M059J (cell line): ENCODE data around the gene ATF5. TPM values are rescaled to one million over a fixed set of nuclear protein-coding genes. Genes with fewer than 3 reads are reported as not detected.

ENCODE experiments used
- DNase-seq: peaks from one replicate; pipeline ENCODE4 v3.0.0-alpha.2; 2012; ENCODE audit warnings: low read depth
- total RNA-seq: library from RNA; depleted of rRNA; stranded (reverse); fragments of >200 nt; shearing (Covaris generic); gene quantifications from 2 replicates; pipeline ENCODE4 v1.2.3, GENCODE V29; 2014; rRNA removed

ATF5 gene, protein sequence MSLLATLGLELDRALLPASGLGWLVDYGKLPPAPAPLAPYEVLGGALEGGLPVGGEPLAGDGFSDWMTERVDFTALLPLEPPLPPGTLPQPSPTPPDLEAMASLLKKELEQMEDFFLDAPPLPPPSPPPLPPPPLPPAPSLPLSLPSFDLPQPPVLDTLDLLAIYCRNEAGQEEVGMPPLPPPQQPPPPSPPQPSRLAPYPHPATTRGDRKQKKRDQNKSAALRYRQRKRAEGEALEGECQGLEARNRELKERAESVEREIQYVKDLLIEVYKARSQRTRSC
- total RNA-seq = 18.9 and 20.5 TPM in 2 replicates

DNA sequence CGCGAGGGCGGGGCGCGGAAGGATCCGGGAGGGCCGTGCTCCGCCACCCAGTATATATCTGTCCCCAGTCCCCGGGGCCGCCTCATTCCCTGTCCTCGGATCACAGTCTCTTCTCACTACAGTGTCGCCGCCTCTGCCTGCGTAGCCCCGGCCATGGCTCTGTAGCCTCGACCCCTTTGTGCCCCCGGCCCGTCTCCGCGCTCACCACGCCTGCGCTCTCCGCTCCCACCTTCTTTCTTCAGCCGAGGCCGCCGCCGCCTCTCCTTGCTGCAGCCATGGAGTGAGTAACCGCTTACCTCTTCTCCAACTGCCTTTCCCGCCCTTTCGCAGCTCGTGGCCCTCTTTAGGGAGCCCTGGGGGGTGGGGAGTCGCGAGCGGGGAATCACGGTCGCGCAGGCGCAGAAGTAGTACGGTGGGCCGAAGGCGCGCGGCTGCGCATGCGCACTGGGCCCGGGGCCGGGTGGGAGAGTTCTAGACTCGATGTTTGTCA, at the start of gene ATF5, which contains the start of gene NUP62:
ATF5 (plus strand) TSS at position 85 of the 490 bp plus-strand sequence. CDS start 1,646 bp downstream, outside the sequence.
NUP62 (minus strand) TSS at position 384 of the 490 bp plus-strand sequence. CDS start 19,697 bp downstream, outside the sequence.
- peak; percentile 90 for DNase-seq

DNA sequence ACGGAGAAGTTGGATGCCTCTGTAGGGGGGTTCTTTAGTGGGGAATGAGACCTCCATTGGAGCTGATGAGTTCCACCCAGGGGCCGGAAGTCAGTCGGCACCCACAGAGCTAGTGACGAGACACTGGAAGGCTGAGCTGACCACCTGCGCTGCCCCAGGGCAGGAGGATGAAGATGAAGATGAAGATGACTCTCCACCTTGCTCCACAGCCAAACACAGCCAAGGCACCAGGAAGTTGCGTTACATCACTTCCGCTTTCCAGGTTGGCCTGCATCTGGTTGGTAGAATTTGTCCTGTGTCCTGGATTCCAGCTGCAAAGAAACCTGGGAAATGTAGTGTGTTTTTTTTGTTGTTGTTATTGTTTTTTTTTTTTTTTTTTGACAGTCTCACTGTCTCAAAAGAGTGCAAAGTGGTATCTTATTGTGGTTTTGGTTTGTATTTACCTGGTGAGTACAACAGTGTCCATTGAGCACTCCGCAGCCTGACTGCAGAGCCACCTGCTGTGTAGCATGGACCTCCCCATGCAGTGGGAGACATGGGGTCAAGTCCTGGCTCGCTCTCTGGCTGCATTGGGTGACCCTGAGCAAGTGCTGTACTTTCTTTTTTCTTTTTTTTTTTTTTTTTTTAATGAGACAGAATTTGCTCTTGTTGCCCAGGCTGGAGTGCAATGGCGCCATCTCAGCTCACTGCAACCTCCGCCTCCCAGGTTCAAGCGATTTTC, 49.6 kb upstream of the ATF5 start:
- DNase-seq = no peak

DNA sequence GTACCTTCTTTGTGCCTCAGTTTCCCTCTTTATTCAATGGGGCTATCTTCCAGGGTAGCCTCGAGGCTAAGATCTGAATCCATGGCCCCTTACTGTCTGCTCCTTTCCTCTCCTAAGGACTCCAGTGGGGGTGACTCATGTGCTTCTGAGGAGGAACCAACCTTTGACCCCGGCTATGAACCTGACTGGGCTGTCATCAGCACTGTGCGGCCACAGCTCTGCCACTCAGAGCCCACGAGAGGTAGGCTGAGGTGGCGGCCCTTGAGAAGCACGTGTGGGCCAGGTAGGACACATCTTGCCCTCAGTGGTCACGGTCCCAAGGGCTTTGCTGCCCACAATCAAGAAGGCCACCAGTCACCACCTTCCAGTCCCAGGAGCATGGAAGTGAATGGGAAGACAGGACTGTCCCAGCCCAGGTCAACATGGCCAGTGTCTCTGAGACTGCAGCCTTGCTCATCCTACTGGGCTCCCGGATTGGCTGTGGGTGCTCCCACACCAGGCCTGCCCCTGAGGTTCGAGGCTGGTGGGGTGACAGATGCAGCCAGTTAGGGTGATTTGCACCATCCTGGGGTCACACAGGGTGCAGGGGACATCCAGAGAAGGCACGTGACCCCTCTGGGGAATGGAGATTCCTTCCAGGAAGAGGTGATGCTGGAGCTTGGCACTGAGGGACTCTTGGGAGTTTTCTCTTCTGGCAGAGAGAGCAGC, 48.7 kb upstream of the ATF5 start:
- no peak for DNase-seq

DNA sequence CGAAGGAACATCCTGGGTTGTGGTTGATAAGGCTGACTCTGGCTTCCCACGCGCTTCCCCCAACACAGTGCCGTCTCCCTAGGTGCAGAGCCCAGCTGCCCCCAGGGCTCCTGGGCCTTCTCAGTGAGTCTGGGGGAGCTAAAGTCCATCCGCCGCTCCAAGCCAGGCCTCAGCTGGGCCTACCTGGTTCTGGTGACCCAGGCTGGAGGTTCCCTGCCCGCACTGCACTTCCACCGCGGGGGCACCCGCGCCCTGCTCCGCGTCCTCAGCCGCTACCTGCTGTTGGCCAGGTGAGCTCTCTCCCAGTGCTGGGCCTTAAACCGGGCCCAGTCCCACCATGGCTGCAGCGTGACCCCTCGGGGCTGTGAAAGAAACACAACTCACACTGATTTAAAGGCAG, 47.8 kb upstream of the ATF5 start:
- DNase-seq = no peak

DNA sequence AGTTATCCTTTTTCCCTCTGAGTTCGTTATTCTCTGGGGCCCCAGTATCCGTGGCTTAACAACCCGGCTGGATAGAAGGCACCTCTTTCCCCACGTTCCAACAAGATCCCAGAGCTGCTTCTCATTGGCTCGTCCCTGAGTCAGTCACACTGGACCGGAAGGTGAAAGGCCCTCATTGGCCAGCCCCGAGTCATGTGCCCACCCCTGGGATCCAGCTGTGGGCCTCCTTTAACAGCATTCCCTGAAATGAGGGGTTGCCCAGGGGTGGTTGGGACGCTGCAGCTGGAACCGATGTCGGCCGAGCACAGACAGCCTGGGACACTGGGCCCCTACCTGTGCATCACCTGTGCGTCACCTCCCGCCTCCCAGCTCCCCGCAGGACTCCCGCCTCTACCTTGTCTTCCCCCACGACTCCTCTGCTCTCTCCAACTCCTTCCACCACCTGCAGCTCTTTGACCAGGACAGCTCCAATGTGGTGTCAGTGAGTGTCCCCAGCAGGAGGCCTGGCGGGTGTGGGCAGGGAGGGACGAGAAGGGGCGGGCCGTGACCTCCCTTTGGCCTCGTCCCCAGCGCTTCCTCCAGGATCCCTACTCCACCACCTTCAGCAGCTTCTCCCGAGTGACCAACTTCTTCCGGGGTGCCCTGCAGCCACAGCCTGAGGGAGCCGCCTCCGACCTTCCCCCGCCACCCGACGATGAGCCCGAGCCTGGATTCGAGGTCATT, 47.2 kb upstream of the ATF5 start:
- no peak for DNase-seq

DNA sequence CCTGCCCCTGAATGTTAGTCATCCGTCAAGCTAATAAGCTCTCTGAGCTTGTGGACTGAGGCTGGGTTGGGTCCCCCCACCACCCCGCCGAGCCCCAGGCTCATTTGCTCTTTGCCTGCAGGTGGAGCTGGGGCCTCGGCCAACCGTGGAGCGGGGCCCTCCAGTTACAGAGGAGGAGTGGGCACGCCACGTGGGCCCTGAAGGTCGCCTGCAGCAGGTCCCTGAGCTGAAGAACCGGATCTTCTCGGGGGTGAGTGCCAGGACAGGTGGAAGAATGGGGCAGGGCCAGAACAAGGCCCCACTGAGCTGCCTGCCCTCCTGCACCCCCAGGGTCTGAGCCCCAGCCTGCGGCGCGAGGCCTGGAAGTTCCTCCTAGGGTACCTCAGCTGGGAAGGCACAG, 46.4 kb upstream of the ATF5 start:
- no peak for DNase-seq

DNA sequence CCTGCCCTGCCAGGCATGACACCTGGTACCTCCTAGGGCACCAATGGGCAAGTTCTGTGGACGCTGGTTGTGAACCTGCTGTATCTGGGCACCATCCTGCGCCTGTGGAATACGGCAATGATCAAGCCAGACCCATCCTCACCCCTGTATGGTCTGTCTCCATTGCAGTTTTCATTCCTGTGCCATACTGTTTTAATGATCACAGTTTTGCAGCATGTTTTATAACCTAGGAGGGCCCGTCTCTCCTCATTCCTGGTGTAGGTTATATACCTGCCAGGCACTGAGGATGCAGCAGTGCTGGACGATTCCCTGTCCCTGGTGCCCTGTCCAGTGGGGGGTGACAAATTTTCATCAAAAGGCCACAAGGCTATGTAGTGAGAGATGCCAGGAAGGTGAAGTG, 45.9 kb upstream of the ATF5 start:
- DNase-seq = no peak

DNA sequence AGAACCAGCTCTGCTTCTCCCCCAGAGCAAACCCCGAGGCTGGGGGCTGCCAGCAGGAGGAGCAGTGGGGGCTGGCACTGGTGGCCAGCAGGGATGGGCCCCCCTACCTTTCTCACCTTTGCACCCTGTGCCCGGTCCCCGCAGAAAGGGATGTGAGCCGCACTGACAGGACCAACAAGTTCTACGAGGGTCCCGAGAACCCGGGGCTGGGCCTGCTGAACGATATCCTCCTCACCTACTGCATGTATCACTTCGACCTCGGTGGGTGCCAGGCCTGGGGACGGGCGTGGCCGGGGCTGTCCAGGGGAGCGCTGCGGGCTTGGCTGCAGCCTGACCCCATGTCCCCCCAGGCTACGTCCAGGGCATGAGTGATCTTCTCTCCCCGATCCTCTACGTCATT, 44.9 kb upstream of the ATF5 start:
- DNase-seq = no peak

DNA sequence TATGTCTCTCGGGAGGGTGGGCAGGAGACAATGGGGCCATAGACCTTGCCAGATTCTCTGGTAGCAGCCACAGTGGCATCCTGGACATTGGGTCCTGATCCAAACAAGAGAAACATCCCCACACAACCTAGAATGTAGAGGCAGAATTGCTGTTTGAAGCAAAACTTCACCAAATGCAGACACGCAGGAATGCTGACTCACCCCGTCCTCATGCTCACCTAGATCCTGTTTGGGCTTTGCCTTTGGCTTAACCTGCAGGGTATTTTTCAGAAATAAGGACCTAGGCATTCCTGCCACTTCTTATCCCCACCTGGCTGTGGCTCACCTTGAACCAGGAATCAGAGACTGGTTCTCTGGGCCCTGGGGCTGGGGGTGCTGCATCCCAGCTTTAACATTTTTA, 44.2 kb upstream of the ATF5 start:
- DNase-seq = no peak

DNA sequence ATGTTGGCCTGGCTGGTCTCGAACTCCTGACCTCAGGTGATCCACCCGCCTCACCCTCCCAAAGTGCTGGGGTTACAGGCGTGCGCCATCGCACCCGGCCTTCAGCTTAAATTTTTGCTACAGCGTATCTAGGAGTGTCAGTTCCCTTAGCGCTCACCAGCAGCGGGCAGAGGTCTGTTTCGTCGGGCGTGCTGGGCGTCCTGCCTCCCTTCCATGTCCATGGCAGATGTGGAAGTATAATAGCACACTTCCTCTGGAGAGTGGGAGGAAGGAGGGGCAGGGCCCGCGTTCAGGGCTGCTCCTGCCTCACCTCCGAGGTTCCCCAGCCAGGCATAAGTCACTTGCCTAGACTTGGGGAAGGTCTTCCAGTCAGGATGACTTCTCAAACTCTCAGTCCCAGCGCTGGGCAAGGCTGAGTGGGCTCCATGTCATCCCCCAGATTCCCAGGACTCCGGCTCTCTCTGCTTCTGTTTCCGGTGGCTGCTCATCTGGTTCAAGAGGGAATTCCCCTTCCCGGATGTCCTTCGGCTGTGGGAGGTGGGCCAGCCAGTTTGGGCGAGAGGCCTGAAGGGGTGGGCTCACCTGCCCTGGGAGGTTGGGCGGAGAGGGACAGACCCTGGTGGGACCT, 41.9 kb upstream of the ATF5 start:
- no peak for DNase-seq

DNA sequence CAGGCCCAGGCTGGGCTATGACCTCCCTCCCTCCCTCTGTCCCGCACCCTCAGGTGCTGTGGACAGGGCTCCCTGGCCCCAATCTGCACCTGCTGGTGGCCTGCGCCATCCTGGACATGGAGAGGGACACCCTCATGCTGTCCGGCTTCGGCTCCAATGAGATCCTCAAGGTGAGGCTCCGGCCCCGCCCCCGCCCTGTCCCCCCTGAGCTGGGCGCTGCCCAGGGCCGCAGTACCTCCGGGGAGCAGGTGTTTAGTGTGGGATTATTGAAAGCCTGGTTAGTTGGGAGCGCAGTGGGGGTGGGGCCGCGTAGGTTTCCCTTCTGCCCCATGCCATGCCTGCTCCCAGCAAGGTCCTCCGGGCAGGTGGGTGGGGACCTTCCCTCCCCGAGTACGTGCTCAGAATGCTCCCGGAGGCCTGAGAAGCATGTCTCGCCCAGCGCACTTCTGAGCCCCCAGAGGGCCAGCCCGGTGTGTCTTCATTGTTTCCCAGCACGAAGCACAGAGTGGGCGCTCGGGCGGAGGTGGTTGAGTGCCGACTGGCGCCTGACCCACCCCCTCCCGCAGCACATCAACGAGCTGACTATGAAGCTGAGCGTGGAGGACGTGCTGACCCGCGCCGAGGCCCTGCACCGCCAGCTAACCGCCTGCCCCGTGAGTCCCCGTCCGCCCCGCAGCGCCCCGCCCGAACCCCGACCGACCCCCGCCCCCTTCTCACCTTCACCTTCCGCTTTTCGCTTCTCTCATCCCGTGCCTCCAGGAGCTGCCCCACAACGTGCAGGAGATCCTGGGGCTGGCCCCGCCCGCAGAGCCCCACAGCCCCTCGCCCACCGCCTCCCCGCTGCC, 41.1 kb upstream of the ATF5 start:
- no peak for DNase-seq

DNA sequence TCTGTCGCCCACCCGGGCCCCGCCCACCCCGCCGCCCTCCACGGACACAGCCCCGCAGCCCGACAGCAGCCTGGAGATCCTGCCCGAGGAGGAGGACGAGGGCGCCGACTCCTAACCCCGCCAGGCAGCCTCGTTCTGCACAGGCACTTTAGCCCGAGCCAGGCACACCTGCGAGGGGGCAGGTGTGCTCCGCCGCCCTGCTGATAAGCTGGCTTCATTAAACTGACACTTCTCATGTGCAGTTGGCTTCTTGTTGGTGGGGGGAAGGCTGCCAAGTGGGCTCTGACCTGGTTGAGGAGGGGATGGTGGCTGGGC, 40.5 kb upstream of the ATF5 start:
- DNase-seq = no peak

DNA sequence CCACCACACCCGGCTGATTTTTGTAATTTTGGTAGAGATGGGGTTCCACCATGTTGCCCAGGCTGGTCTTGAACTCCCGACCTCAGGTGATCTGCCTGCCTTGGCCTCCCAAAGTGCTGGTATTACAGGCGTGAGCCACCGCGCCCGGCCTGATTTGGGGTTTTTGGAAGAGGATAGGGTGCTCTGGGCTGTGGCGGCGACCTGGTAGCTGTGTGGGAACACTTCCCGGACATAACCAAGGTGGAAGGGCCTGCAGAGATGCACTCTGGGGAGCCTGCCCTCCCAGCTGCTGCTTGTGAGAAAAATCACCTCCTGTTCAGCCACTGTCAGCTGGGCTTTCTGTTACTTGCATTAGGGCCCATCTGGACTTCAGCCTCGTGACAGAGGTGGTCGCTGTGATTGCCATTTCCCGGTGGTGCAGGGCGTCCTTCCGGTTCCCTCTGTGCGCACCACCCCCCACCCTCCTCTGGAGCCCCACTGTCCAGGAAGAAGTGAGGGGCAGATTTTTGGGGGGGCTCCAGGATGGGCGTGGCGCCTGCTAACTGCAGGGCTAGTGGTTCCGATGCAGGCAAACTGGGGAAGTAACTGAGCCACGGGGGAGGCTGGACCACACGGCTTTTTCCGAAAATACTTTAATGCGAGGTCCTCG, 39.8 kb upstream of the ATF5 start:
- peak; percentile 17 for DNase-seq

DNA sequence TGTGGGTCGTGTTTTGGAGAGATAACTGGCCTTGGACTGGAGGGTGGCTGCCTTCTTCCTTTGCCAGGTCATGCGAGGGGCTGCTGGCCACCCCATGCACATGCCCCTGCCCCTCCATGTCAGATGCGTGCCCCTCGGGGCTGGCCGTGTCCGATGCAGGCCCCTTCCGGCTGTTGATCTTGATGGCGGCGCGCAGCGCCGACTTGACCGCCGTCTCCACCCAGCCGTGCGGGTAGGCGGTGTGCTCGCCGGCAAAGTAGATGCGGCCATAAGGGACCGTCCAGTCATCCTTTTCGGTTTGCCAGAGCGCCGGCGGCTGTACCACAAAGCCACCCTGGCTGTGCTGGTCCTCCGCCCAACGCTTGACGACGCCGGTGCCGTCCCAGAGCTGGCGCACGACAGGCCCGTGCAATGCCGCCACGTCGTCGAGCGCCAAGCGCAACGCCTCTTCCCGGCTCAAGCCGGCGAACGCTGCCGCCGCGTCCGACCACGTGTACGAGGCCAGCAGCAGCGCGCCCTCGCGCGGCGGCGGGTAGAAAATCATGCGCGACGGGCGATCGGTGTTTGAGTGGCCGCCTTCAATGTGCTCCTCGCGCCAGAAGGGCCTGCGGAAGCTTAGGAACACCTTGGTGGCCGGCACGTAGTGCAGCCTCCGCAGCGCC, 39.2 kb upstream of the ATF5 start:
- no peak for DNase-seq

DNA sequence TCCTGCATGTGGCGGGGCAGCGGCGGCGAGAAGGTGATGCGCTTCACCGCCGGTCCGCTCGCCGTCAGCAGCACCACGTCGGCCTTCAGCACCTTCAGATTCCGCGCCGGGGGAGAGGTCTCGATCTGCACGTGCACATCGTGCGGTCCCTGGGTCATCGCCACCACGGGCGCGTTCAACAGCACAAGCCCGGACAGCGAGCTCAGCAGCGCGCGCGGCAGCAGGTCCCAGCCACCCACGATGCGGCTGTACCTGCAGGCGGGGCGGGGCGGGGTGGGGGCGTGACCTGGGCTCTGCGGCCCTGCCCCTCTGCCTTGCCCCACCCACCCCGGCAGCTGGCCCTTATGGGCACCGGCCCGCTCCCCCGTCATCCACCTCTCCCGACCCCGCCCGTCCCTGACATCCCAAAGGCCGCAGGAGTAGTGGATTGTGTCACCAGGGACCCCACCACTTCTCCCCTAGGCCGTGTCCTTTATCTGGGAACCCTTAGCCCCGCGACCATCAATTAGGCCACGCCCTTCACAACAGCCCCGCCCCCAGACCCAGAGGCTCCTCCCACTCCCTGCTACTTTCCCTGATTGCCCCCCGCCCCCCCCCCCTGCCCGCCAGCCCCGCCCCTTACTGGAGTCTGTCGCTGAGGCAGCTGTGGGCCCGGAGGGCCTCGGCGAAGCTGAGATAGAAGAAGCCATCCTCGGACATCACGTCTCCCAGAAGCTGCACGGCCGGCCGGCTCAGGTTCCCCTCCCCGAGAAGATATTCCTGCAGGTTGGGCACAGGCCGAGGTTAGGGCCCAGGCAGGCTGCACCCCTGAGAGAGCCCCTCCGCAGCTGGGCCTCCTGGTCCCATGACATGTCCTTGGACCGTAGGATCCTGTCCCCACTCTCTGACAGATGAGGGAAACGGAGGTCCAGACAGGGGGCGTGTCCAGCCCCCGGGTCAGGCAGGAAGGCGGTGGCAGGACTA, 38.4 kb upstream of the ATF5 start:
- no peak for DNase-seq

DNA sequence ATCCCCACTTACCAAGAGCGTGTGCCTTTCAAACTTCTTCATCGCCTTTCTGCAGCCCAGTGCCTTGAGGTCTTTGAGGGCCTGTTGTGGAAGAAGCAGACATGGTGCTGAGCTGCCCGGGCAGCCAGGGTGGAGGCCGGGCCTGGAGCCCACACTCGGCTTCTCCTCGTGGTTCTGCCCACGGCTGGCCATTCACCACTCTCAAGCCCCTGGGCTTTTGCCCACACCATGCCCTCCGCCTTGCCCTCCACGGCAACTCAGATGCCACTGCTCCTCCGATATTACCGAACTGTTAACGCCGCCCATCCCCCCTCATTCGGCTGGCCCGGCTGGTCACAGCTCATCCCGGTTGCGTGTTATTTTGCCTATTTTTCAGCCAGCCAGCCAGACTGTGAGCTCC, 37.6 kb upstream of the ATF5 start:
- no peak for DNase-seq

DNA sequence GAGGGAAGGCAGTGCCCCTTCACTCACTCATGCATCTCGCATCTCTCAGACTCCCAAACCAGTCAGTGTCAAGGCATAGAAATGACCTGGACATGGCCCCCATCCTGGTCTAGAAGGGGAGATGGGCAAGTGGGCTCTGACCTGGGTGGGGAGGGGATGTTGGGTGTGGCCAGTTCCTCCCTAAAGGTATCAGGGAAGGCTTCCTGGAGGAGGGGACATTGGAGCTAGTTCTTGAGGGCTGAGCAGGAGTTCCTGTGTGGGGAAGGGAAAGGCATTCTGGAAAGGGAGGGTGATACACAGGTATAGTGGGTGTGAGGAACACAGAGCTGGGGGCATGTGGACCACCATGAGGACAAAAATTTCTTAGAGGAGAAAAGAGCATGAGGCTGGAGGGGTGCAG, 36.3 kb upstream of the ATF5 start:
- no peak for DNase-seq

DNA sequence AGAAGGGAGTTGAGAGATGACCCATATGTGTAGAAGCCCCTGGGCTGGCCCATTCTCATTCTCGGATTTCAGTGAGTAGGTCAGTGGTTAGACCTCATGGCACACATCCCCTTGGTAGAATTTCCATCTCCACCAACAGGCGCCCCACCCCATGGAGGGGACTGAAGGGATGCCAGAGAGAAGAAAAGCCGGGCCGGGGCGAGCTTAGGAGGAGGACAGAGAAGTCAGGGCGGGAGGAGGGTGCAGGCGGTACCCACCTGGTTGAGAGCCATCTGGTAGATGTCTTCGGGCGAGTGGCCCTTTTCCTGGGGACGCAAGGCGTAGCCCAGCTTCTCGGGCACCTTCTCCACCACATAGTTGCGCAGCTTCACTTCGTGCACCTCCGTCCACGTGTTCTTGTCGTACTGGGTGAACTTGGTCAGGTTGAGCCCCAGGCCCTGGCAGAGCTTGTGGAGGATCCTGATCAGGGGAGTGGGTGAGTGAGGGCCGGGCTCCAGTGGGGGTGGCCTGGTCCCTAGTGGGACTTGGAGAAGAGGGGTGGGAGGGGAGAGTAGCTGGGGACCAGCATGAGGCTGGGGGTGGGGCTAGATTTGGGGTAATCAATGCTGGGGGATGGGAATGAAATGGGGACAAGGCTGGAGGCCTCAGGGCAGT, 34.9 kb upstream of the ATF5 start:
- no peak for DNase-seq
